Osteocyte (in vitro differentiated cells): ENCODE measurements around the gene ANKH. TPM values are rescaled to one million over a fixed set of nuclear protein-coding genes. Genes with fewer than 3 reads are reported as not detected.

Experiments
- DNase-seq: peaks from one replicate; pipeline ENCODE4 v3.0.0; 2021; ENCODE audit warnings: mixed read lengths; ENCODE audit not compliant: unreplicated experiment; ENCODE audit errors: extremely low spot score
- H3K27ac Mint-ChIP-seq: one replicate; pipeline ENCODE4 v1.8.0; 2021; ENCODE audit warnings: mild to moderate bottlenecking, mixed read lengths; ENCODE audit not compliant: unreplicated experiment
- H3K27me3 Mint-ChIP-seq: one replicate; pipeline ENCODE4 v1.8.0; 2021; ENCODE audit warnings: mixed read lengths; ENCODE audit not compliant: unreplicated experiment
- H3K36me3 Mint-ChIP-seq: one replicate; pipeline ENCODE4 v1.8.0; 2021; ENCODE audit warnings: mixed read lengths; ENCODE audit not compliant: unreplicated experiment
- H3K4me1 Mint-ChIP-seq: one replicate; pipeline ENCODE4 v1.8.0; 2021; ENCODE audit warnings: mixed read lengths; ENCODE audit not compliant: unreplicated experiment
- H3K4me3 Mint-ChIP-seq: one replicate; pipeline ENCODE4 v1.8.0; 2021; ENCODE audit warnings: mild to moderate bottlenecking, moderate library complexity, mixed read lengths; ENCODE audit not compliant: unreplicated experiment
- H3K9me3 Mint-ChIP-seq: one replicate; pipeline ENCODE4 v1.8.0; 2021; ENCODE audit warnings: mixed read lengths; ENCODE audit not compliant: unreplicated experiment
- CTCF ChIP-seq: fragments of 200-600 bp; sonication (generic); IDR thresholded peaks from 2 replicates; pipeline ENCODE4 v1.5.0; 2021; ENCODE audit warnings: antibody characterized with exemption, mild to moderate bottlenecking, moderate library complexity
- total RNA-seq: library from RNA; stranded (reverse); gene quantifications from 2 replicates; pipeline ENCODE4 v1.2.1, GENCODE V29; 2021

Gene ANKH
- total RNA-seq, 1 donor from 2014 or later = 50.8 TPM

GRCh38 chr5:14810282-14810681, 61.3 kb downstream of the ANKH start:
- no peaks in the 10 kb centered on the region for H3K36me3 Mint-ChIP-seq
- no peaks in the 10 kb centered on the region for H3K27me3 Mint-ChIP-seq
- DNase-seq = no peak
- H3K4me3 Mint-ChIP-seq = no peak overlapping the region
- H3K27ac Mint-ChIP-seq = peak overlapping the region; percentile 91
- TF ChIP-seq CTCF = no peak
- H3K9me3 Mint-ChIP-seq = no peaks in the 10 kb centered on the region
- peaks cover 35% of the 10 kb centered on the region for H3K4me1 Mint-ChIP-seq

- H3K36me3 Mint-ChIP-seq = no peaks in the 10 kb centered on the region
- peaks cover 35% of the 10 kb centered on the region for H3K4me1 Mint-ChIP-seq
- no peak for DNase-seq
- TF ChIP-seq CTCF = no peak
- peak overlapping the region; percentile 91 for H3K27ac Mint-ChIP-seq
- no peaks in the 10 kb centered on the region for H3K27me3 Mint-ChIP-seq
- H3K9me3 Mint-ChIP-seq = no peaks in the 10 kb centered on the region
- peak overlapping the region; percentile 23 for H3K4me3 Mint-ChIP-seq
These were observed 62.0 kb downstream of the ANKH start for GRCh38 chr5:14809369-14810155.

GRCh38 chr5:14807471-14807870, 64.1 kb downstream of the ANKH start:
- Mint-ChIP-seq H3K4me1 (peaks cover 35% of the 10 kb centered on the region), H3K4me3 (no peak overlapping the region)

DNA sequence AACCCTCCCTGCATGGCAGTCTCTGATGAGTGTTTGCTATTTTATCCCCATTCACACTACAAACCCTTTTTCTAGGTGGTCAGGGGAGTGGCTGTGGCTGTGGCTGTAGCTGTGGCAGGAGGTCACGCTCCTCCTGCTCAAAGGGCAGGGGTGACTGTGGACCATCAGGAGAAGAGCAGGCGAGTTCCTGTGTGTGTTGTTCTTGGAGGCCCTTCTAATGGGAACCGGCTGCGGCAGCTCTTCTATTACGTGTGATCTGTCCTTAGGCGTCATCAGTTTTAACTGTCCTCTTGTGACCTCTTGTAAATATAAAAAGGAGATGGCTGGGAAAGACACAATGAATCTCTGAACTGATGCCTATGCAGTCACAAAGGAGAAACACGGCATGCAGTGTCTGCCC, 65.1 kb downstream of the ANKH start:
- Mint-ChIP-seq H3K36me3 (peaks cover 3% of the 10 kb centered on the region), H3K4me1 (peaks cover 35% of the 10 kb centered on the region), H3K4me3 (no peak overlapping the region), H3K27me3 (no peaks in the 10 kb centered on the region), H3K9me3 (no peaks in the 10 kb centered on the region), H3K27ac (peak overlapping the region; percentile 85)
- TF ChIP-seq CTCF = no peak
- no peak for DNase-seq

More at GRCh38 chr5:14807471-14807870, 64.1 kb downstream of the ANKH start:
- DNase-seq = no peak
- Mint-ChIP-seq H3K27me3 (no peaks in the 10 kb centered on the region), H3K27ac (no peak overlapping the region), H3K9me3 (no peaks in the 10 kb centered on the region), H3K36me3 (peaks cover 3% of the 10 kb centered on the region)
- TF ChIP-seq CTCF = no peak

GRCh38 chr5:14802541-14802940, 69.0 kb downstream of the ANKH start:
- Mint-ChIP-seq H3K4me1 (peaks cover 18% of the 10 kb centered on the region), H3K27ac (no peak overlapping the region), H3K9me3 (no peaks in the 10 kb centered on the region), H3K4me3 (no peak overlapping the region), H3K36me3 (peaks cover 3% of the 10 kb centered on the region), H3K27me3 (peaks cover 7% of the 10 kb centered on the region)
- no peak for DNase-seq
- TF ChIP-seq CTCF = no peak
